NCI-H1048 (cell line): ENCODE results near the gene BAK1.

Source experiments
- DNase-seq: peaks from one replicate; lab custom pipeline; 2025; lab: John Stamatoyannopoulos, UW

BAK1 gene

GRCh38 chr6:33579828-33580714 lies at the start of gene BAK1:
Gene BAK1, minus strand, starts transcription at chr6:33580276. Its CDS starts 2,672 bp downstream, at chr6:33577604.
- DNase-seq, result peak; percentile 68

- DNase-seq, result no peak
Measured at GRCh38 chr6:33628401-33628964, 48.4 kb upstream of the BAK1 start.

- no peak for DNase-seq
Measured at GRCh38 chr6:33627876-33628275, 47.8 kb upstream of the BAK1 start.

- no peak for DNase-seq
Measured at GRCh38 chr6:33624856-33625255, 44.8 kb upstream of the BAK1 start.

- DNase-seq, result no peak
Measured at GRCh38 chr6:33623895-33624381, 43.9 kb upstream of the BAK1 start.

- no peak for DNase-seq
Measured at GRCh38 chr6:33622456-33623431, 42.7 kb upstream of the BAK1 start.

GRCh38 chr6:33621711-33622388 lies 41.8 kb upstream of the BAK1 start:
- no peak for DNase-seq

- DNase-seq, result peak; percentile 36
Measured at GRCh38 chr6:33620856-33621710, 41.0 kb upstream of the BAK1 start, which contains the start of gene ITPR3. Gene ITPR3, plus strand, starts transcription at chr6:33621322. Its CDS starts 281 bp downstream, at chr6:33621603.

GRCh38 chr6:33620158-33620855 lies 40.2 kb upstream of the BAK1 start:
- DNase-seq, result no peak

GRCh38 chr6:33619166-33619840 lies 39.2 kb upstream of the BAK1 start:
- DNase-seq, result no peak

GRCh38 chr6:33616913-33617312 lies 36.8 kb upstream of the BAK1 start:
- DNase-seq, result no peak

- DNase-seq, result no peak
Measured at GRCh38 chr6:33616113-33616512, 36.0 kb upstream of the BAK1 start.

- DNase-seq, result no peak
Measured at GRCh38 chr6:33613795-33614168, 33.7 kb upstream of the BAK1 start.

- DNase-seq, result no peak
Measured at GRCh38 chr6:33613146-33613794, 33.2 kb upstream of the BAK1 start.

- DNase-seq, result no peak
Measured at GRCh38 chr6:33610779-33611732, 31.0 kb upstream of the BAK1 start.

- no peak for DNase-seq
Measured at GRCh38 chr6:33610067-33610466, 30.0 kb upstream of the BAK1 start.

- DNase-seq, result no peak
Measured at GRCh38 chr6:33609528-33609927, 29.5 kb upstream of the BAK1 start.

GRCh38 chr6:33609019-33609418 lies 28.9 kb upstream of the BAK1 start:
- DNase-seq, result no peak
